ENCODE data around the gene ABL1.

Gene ABL1

DNA sequence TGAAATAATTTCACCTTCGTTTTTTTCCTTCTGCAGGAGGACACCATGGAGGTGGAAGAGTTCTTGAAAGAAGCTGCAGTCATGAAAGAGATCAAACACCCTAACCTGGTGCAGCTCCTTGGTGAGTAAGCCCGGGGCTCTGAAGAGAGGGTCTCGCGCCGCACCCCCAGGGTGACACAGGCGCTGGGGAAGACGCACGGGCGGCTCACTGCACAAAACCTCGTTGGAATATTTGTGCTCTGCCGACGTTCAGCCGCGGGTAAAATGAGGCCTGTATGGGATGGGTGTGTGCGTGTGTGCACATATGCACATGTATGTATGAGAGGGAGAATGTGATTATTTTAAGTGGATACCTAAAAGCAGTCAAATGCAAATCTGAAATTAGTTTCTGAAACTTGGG, 37.0 kb downstream of the ABL1 start:
- no peak for DNase-seq (ENCODE audit: low read depth in 2 of 2)

- DNase-seq (ENCODE audit: low read depth in 2 of 2), result no peak
Observed at GRCh38 chr9:130872508-130872907, 37.5 kb downstream of the ABL1 start.

DNA sequence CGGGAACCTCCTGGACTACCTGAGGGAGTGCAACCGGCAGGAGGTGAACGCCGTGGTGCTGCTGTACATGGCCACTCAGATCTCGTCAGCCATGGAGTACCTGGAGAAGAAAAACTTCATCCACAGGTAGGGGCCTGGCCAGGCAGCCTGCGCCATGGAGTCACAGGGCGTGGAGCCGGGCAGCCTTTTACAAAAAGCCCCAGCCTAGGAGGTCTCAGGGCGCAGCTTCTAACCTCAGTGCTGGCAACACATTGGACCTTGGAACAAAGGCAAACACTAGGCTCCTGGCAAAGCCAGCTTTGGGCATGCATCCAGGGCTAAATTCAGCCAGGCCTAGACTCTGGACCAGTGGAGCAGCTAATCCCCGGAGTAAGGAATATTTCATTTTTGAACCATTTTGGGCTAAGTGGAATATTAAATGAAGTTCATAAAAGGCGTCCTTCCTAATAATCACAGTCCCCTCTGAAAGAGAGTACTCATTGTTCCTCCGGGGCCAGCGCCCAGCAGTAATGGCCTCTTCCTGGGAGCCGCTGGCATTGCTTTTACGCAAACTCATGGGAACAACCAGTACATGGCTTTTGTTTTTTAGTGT, 38.0 kb downstream of the ABL1 start:
- no peak for DNase-seq (ENCODE audit: low read depth in 2 of 2)

- no peak for DNase-seq (ENCODE audit: low read depth in 2 of 2)
Observed at GRCh38 chr9:130873966-130874365, 38.9 kb downstream of the ABL1 start.

GRCh38 chr9:130874783-130875182, 39.7 kb downstream of the ABL1 start:
- DNase-seq (ENCODE audit: low read depth in 2 of 2), result no peak

DNA sequence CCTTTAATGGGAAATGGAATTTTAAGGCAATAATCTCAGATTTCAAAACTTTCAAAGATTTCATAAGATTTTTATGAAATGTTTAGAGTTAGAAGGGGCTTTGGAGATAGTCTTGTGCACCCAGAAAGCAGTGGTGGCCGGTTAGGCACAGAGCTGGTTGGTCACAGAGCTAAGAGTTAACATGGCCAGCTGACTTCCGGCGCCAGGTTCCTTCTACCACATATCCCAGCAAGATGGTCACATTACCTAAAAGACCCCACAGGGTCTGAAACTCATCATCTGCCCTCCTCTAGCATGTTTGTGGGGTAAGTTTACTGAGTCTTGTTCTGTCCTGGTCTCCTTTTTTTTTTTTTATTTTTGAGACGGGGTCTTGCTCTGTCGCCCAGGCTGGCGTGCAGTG, 42.2 kb downstream of the ABL1 start:
- DNase-seq (ENCODE audit: low read depth in 2 of 2), result no peak

GRCh38 chr9:130878295-130878694, 43.2 kb downstream of the ABL1 start:
- no peak for DNase-seq (ENCODE audit: low read depth in 2 of 2)

DNA sequence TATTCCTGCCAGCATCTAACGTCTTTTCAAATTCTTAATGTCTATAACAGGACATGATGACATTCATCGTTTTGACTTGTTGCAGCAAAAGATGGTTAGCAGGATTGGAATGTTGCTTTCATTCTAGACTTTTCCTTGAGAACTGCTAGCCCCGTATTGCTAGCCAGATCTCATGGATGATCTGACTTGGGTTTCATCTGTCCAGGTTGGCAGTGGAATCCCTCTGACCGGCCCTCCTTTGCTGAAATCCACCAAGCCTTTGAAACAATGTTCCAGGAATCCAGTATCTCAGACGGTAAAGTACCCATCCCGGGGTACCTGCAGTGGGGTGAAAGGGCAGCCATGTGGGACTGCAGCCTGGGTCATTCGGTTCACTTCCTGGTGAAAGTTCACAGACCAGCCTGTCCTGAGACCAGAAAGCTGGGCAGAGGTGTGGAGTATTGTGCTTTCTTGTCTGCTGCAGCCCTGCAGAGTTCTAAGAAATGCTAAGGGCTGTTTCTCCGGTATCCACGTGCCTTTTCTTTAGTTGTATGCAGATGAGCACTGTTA, 44.9 kb downstream of the ABL1 start:
- DNase-seq (ENCODE audit: low read depth in 2 of 2), result no peak

DNA sequence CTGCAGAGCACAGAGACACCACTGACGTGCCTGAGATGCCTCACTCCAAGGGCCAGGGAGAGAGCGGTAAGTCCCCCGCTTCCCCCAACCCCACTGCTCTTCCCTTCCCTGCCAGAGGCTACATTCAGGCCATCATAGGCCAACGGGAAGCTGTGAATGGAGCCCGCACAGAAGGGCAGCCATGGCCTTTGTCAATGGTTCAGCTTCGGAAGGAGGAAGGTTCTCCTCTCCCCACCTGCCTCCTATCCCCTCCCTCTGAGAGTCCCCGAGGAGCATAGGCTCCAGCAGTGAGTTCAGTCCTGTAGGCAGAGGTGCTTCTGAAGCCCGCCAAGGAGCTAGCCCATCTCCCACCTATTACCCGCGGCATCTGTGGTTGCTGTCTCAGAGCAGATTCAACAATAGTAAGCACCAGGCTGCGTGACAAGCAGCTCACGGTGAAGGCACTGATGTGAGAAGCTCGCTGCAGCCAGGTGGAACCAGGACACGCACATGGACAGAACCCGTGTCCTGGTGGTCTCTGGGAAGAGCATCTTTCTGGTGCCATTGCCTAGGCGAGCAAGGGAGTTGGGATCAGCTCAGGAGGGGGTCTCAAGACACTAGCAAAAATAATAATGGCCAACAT, 45.7 kb downstream of the ABL1 start:
- DNase-seq (ENCODE audit: low read depth in 2 of 2), result no peak

GRCh38 chr9:130881516-130881915, 46.5 kb downstream of the ABL1 start:
- no peak for DNase-seq (ENCODE audit: low read depth in 2 of 2)

- no peak for DNase-seq (ENCODE audit: low read depth in 2 of 2)
Observed at GRCh38 chr9:130882696-130883225, 47.7 kb downstream of the ABL1 start.

DNA sequence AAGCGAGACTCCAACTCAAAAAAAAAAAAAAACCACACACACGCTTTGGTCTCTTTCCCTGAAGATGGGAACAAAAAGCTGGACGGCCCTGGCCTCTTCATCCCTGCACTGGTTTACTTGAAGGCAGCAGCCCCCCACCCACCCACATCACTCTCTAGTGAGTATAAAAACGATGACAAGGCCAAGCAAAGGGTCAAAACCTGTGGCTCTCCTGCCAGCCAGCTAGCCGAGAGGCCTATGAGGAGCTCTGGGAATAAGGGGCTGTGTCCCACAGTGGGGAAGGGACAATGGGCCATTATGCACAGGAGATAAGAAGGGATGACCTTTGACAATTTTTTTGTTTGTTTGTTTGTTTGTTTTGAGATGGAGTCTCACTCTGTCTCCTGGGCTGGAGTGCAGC, 48.4 kb downstream of the ABL1 start:
- no peak for DNase-seq (ENCODE audit: low read depth in 2 of 2)

GRCh38 chr9:130884111-130884531, 49.1 kb downstream of the ABL1 start:
- DNase-seq (ENCODE audit: low read depth in 2 of 2), result no peak

GRCh38 chr9:130884542-130885483, 49.8 kb downstream of the ABL1 start:
- no peak for DNase-seq (ENCODE audit: low read depth in 2 of 2)

GRCh38 chr9:130885484-130886375, 50.7 kb downstream of the ABL1 start:
- no peak for DNase-seq (ENCODE audit: low read depth in 2 of 2)

DNA sequence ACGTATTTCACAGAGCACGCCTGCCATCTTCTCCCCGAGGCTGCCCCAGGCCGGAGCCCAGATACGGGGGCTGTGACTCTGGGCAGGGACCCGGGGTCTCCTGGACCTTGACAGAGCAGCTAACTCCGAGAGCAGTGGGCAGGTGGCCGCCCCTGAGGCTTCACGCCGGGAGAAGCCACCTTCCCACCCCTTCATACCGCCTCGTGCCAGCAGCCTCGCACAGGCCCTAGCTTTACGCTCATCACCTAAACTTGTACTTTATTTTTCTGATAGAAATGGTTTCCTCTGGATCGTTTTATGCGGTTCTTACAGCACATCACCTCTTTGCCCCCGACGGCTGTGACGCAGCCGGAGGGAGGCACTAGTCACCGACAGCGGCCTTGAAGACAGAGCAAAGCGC, 51.9 kb downstream of the ABL1 start:
- DNase-seq (ENCODE audit: low read depth in 2 of 2), result no peak

DNA sequence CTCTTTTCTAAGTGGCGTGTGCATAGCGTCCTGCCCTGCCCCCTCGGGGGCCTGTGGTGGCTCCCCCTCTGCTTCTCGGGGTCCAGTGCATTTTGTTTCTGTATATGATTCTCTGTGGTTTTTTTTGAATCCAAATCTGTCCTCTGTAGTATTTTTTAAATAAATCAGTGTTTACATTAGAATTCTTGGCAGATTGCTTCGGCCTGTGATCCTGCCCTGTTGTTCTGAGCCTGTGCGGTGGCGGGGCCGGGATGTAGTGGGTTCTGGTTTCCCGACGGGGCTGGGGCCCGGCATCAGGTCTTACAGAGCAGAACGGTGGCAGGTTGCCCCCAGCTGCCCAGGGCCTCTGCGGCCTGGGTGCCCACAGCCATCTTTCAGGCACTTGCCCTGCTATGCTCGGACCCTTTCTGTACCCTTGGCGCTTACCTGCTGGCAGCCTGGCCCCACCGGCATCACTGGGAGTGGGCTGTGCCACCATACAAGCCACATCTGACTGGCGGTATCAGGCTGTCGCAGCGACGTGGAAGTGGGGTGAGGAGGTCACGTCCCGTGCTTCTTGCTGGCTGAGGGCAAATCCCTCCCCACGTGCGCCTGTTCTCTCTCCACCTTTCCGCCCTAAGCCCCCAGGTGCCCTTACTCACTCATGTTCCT, 52.6 kb downstream of the ABL1 start:
- DNase-seq (ENCODE audit: low read depth in 2 of 2), result no peak

- no peak for DNase-seq (ENCODE audit: low read depth in 2 of 2)
Observed at GRCh38 chr9:130888146-130888885, 53.3 kb downstream of the ABL1 start.

GRCh38 chr9:130890124-130890523, 55.1 kb downstream of the ABL1 start:
- no peak for DNase-seq (ENCODE audit: low read depth in 2 of 2)
